ENCODE data around the gene GSTM2. TPM values are rescaled to one million over a fixed set of nuclear protein-coding genes. Genes with fewer than 3 reads are reported as not detected.
"Not testable (repeated sequence)": the region's sequence is repeated elsewhere in the genome, so short reads cannot be mapped to it uniquely, and the experiment has no call there.

Gene GSTM2
- total and polyA plus RNA-seq, 2 donors (not counting 3 experiments of a cell fraction or from before 2014, with no cell fraction given): 21.5 to 23.6 TPM

GRCh38 chr1:109697066-109697465 lies 29.2 kb downstream of the GSTM2 start:
- dilution Hi-C loops (cut with MboI; ENCODE audit: extremely low pct_ligation_motif_present, low sequenced_read_pairs) (no loop called here), intact Hi-C loops (cut with micrococcal nuclease) (no loop called here)
- Histone ChIP-seq H3K4me1 (ENCODE audit: control insufficient read depth, extremely low read depth, insufficient read depth, low read length) (no peaks in the 10 kb centered on the region), H3K36me3 (ENCODE audit: control insufficient read depth in 2 of 2, extremely low read depth in 1 of 2, insufficient read depth in 2 of 2, low read length in 2 of 2) (no peaks in the 10 kb centered on the region), H3K27ac (ENCODE audit: insufficient read depth, low read depth, low read length) (no peak overlapping the region), H2AFZ (ENCODE audit: low read depth, low read length) (no peak overlapping the region), H3K4me2 (ENCODE audit: insufficient read depth, low read length) (no peak overlapping the region), H3K4me3 (replicated peaks in 1 of 3; ENCODE audit: insufficient read depth in 1 of 3, low read depth in 1 of 3, low read length in 3 of 3) (no peak overlapping the region), H3K9me3 (replicated peaks; ENCODE audit: control insufficient read depth, insufficient read depth, low read length) (no peaks in the 10 kb centered on the region), H3K9ac (replicated peaks; ENCODE audit: extremely low read depth, insufficient read depth, low read length) (no peak overlapping the region), H3K27me3 (ENCODE audit: control insufficient read depth in 2 of 2, insufficient read depth in 2 of 2, low read length in 2 of 2) (no peaks in the 10 kb centered on the region), H3K9me1 (replicated peaks; ENCODE audit: control insufficient read depth, extremely low read depth, insufficient read depth, low read length) (no peaks in the 10 kb centered on the region), H3K79me2 (ENCODE audit: control insufficient read depth, insufficient read depth, low read length) (no peaks in the 10 kb centered on the region), H4K20me1 (replicated peaks; ENCODE audit: control insufficient read depth, extremely low read depth, insufficient read depth, low read length) (no peaks in the 10 kb centered on the region)
- no peak for DNase-seq (ENCODE audit: low read depth, low spot score)
- BruUV-seq (replicated peaks): no TSS peak
- TF ChIP-seq POLR2AphosphoS5 (IDR thresholded peaks at IDR 0.05; ENCODE audit: insufficient read depth, low read depth, low read length): no peak
- TF ChIP-seq JUN (IDR thresholded peaks at IDR 0.05; ENCODE audit: borderline replicate concordance, insufficient read depth, insufficient read length, low read depth): no peak
- no peak for TF ChIP-seq GATA2 (IDR thresholded peaks at IDR 0.05; ENCODE audit: insufficient read depth, insufficient read length, low read depth, low read length)
- POLR2A ChIA-PET: interaction anchor here (0.7 kb wide), 1 partner anchor 52 kb away, joined by 3 read pairs; no protein-coding TSS in a partner anchor
- CTCF ChIA-PET: interaction anchor here (0.6 kb wide), 1 partner anchor 67 kb away, joined by 3 read pairs; no protein-coding TSS in a partner anchor
- no peak for FAIRE-seq

DNA sequence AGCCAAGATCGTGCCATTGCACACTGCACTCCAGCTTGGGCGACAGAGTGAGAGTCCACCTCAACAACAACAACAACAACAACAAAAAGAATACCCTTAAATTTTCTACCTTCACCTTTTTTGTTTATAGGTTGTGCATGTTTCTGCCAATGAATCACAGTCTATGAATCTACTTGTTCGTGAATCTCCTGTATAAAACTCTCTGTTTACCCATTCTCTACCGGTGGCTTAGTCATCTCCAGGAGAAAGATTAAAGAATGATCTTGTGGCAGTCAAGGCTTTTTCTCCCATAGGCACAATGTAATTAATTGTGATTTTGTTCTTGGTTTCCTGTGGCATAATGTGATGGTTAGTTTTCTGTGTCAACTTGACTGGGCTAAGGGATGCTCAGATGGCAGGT lies 30.0 kb downstream of the GSTM2 start:
- H3K9me3 ChIP-seq (replicated peaks; ENCODE audit: control insufficient read depth, insufficient read depth, low read length); POLR2A ChIA-PET; H3K4me3 ChIP-seq (replicated peaks in 1 of 3; ENCODE audit: insufficient read depth in 1 of 3, low read depth in 1 of 3, low read length in 3 of 3); CTCF ChIA-PET; BruUV-seq (replicated peaks); H3K36me3 ChIP-seq (ENCODE audit: control insufficient read depth in 2 of 2, extremely low read depth in 1 of 2, insufficient read depth in 2 of 2, low read length in 2 of 2); FAIRE-seq; H4K20me1 ChIP-seq (replicated peaks; ENCODE audit: control insufficient read depth, extremely low read depth, insufficient read depth, low read length); H3K4me1 ChIP-seq (ENCODE audit: control insufficient read depth, extremely low read depth, insufficient read depth, low read length); intact Hi-C loops (cut with micrococcal nuclease); H3K9me1 ChIP-seq (replicated peaks; ENCODE audit: control insufficient read depth, extremely low read depth, insufficient read depth, low read length); H3K4me2 ChIP-seq (ENCODE audit: insufficient read depth, low read length); DNase-seq (ENCODE audit: low read depth, low spot score); H3K79me2 ChIP-seq (ENCODE audit: control insufficient read depth, insufficient read depth, low read length); dilution Hi-C loops (cut with MboI; ENCODE audit: extremely low pct_ligation_motif_present, low sequenced_read_pairs); H2AFZ ChIP-seq (ENCODE audit: low read depth, low read length); H3K9ac ChIP-seq (replicated peaks; ENCODE audit: extremely low read depth, insufficient read depth, low read length); H3K27ac ChIP-seq (ENCODE audit: insufficient read depth, low read depth, low read length); H3K27me3 ChIP-seq (ENCODE audit: control insufficient read depth in 2 of 2, insufficient read depth in 2 of 2, low read length in 2 of 2): not testable (repeated sequence)

GRCh38 chr1:109702940-109703339 lies 35.1 kb downstream of the GSTM2 start:
- CTCF ChIA-PET: not testable (repeated sequence)

More at GRCh38 chr1:109702940-109703339, 35.1 kb downstream of the GSTM2 start:
- BruUV-seq (replicated peaks); H3K4me3 ChIP-seq (replicated peaks in 1 of 3; ENCODE audit: insufficient read depth in 1 of 3, low read depth in 1 of 3, low read length in 3 of 3); intact Hi-C loops (cut with micrococcal nuclease); FAIRE-seq; H3K27me3 ChIP-seq (ENCODE audit: control insufficient read depth in 2 of 2, insufficient read depth in 2 of 2, low read length in 2 of 2); H3K27ac ChIP-seq (ENCODE audit: insufficient read depth, low read depth, low read length); H3K4me1 ChIP-seq (ENCODE audit: control insufficient read depth, extremely low read depth, insufficient read depth, low read length); H4K20me1 ChIP-seq (replicated peaks; ENCODE audit: control insufficient read depth, extremely low read depth, insufficient read depth, low read length); H2AFZ ChIP-seq (ENCODE audit: low read depth, low read length); H3K79me2 ChIP-seq (ENCODE audit: control insufficient read depth, insufficient read depth, low read length); POLR2A ChIA-PET; H3K9me1 ChIP-seq (replicated peaks; ENCODE audit: control insufficient read depth, extremely low read depth, insufficient read depth, low read length); H3K9me3 ChIP-seq (replicated peaks; ENCODE audit: control insufficient read depth, insufficient read depth, low read length); DNase-seq (ENCODE audit: low read depth, low spot score); H3K4me2 ChIP-seq (ENCODE audit: insufficient read depth, low read length); H3K36me3 ChIP-seq (ENCODE audit: control insufficient read depth in 2 of 2, extremely low read depth in 1 of 2, insufficient read depth in 2 of 2, low read length in 2 of 2); H3K9ac ChIP-seq (replicated peaks; ENCODE audit: extremely low read depth, insufficient read depth, low read length); dilution Hi-C loops (cut with MboI; ENCODE audit: extremely low pct_ligation_motif_present, low sequenced_read_pairs): not testable (repeated sequence)
